HG03066 (cell line): ENCODE data around the gene SBF1.
A peak's percentile ranks its signal among the peaks of the same experiment; 100 is the strongest.
"Not testable (repeated sequence)": the region's sequence is repeated elsewhere in the genome, so short reads cannot be mapped to it uniquely, and the experiment has no call there.

Experiments used
- ATAC-seq: cut with Tn5 transposase; IDR thresholded peaks from one replicate; pipeline ENCODE4 v1.9.1; 2021; ENCODE audit warnings: low read depth; ENCODE audit not compliant: unreplicated experiment

The SBF1 gene, protein sequence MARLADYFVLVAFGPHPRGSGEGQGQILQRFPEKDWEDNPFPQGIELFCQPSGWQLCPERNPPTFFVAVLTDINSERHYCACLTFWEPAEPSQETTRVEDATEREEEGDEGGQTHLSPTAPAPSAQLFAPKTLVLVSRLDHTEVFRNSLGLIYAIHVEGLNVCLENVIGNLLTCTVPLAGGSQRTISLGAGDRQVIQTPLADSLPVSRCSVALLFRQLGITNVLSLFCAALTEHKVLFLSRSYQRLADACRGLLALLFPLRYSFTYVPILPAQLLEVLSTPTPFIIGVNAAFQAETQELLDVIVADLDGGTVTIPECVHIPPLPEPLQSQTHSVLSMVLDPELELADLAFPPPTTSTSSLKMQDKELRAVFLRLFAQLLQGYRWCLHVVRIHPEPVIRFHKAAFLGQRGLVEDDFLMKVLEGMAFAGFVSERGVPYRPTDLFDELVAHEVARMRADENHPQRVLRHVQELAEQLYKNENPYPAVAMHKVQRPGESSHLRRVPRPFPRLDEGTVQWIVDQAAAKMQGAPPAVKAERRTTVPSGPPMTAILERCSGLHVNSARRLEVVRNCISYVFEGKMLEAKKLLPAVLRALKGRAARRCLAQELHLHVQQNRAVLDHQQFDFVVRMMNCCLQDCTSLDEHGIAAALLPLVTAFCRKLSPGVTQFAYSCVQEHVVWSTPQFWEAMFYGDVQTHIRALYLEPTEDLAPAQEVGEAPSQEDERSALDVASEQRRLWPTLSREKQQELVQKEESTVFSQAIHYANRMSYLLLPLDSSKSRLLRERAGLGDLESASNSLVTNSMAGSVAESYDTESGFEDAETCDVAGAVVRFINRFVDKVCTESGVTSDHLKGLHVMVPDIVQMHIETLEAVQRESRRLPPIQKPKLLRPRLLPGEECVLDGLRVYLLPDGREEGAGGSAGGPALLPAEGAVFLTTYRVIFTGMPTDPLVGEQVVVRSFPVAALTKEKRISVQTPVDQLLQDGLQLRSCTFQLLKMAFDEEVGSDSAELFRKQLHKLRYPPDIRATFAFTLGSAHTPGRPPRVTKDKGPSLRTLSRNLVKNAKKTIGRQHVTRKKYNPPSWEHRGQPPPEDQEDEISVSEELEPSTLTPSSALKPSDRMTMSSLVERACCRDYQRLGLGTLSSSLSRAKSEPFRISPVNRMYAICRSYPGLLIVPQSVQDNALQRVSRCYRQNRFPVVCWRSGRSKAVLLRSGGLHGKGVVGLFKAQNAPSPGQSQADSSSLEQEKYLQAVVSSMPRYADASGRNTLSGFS (N-terminal part only)

DNA sequence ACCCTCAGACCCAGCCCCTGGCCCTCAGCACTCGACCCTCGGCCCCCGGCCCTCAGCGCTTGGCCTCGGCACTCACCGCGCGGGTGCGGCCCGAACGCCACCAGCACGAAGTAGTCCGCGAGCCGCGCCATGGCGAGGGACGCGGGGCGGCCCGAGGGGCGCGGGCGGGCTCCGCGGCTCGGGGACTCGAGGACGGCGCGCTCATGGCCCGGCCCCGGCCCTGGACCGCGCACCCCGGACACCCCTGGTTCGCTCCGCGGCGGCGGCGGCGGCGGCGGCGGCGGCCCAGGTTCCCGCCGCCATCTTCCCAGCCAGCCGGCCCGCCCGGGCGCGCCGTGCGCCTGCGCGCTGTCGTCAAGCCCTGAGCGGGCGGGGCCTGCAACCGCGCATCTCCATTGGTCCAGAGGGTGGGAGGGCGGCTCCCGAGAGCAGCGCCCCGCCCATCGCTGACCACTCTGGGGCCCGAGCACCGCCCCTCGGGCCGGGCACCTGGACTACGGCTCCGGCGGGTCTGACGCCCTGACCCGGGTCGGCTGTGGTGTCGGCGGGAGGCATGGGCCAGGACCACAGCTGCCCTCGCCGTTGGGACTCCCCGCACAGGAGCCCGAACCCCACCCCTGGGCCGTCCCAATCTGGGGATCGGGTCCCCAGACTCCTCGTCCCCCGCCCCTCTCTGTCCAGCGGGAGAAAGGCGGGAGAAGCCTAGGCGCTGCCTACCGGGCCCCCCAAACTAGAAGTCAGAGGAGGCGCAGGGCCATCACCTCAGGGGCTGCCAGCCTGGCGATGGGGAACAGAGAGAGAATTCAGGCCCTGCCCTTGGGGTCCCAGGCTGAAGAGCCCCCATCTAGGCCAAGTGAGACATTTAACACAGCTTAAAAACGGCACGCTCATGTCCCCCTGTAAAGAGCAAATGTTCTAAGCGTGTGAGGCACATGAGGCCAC lies at the start of gene SBF1:
Gene SBF1, minus strand, starts transcription at position 326 of the 942 bp plus-strand sequence. Its CDS starts 195 bp downstream, at position 131.
- peak; percentile 58 for ATAC-seq

DNA sequence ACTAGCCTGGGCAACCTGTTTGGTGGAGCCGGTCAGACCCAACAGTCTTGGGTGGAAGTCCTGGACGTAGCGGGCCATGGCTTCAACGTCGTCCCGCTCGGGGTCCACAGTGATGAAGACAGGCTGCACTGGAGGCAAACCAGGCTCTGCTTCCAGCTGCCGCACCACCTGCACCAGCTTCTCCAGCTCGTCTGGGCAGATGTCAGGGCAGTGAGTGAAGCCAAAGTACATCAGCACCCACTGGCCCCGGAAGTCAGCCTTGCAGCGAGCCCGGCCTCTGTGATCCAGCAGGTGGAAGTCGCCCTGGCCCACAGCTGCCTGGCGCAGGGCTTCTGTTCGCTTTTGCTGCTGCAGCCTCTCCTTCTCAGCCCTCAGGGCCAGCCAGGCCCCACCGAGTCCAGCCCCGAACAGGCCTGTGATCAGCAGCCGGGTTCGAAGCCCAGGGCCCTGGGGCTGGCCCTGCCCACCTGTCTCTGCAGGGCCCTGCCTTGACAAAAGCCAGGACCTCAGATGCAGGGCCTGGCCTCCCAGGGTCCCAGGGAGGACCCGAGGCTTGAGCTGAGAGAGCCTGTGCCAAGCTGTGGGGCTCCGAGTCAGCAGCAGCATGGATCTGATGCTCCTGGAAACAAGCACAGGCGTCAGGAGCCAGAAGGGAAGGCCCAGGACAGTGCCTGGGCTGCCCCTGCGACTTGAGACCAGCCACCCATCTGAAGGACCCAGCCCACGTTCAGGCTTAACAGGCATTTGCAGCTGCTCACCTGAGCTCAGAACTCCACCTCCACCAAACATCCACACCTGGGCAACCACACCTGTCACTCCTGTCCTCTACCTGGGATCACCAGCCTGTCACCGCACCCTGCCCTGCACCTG lies 49.2 kb upstream of the SBF1 start:
- ATAC-seq: no peak

DNA sequence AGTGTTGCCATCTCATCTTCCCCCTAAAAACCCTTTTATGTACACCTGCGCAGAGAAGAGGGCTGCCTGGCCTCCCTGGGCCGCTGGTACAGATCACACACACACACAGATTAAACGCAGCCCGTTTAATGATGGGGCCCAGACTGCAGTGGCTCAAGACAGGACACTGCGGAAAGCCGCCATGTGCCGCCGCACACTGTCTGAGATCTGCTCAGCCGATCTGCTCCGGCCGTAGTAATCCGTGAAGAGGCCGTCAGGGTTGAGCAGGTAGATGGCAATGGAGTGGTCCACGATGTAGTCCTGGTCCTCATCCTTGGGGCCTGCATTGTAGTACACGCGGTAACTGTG lies 48.6 kb upstream of the SBF1 start:
- ATAC-seq: no peak

DNA sequence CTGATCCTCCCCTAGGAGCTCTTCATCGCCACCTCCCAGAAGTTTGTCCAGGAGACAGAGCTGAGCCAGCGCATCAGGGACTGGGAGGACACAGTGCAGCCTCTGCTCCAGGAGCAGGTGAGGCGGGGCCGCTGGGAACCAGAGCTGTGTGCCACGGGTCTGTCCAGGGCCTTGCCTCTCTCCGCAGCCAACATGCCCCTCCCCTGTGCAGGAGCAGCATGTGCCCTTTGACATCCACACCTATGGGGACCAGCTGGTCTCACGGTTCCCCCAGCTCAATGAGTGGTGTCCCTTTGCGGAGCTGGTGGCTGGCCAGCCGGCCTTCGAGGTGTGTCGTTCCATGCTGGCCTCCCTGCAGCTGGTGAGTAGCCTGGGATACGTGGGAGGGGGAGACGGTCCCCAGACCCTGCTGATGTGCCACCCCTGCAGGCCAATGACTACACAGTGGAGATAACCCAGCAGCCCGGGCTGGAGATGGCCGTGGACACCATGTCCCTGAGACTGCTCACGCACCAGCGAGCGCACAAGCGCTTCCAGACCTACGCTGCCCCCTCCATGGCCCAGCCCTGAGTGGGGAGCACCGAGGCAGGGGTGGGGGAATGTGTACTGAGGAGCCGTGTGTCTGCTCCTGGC lies 48.1 kb upstream of the SBF1 start:
- no peak for ATAC-seq

DNA sequence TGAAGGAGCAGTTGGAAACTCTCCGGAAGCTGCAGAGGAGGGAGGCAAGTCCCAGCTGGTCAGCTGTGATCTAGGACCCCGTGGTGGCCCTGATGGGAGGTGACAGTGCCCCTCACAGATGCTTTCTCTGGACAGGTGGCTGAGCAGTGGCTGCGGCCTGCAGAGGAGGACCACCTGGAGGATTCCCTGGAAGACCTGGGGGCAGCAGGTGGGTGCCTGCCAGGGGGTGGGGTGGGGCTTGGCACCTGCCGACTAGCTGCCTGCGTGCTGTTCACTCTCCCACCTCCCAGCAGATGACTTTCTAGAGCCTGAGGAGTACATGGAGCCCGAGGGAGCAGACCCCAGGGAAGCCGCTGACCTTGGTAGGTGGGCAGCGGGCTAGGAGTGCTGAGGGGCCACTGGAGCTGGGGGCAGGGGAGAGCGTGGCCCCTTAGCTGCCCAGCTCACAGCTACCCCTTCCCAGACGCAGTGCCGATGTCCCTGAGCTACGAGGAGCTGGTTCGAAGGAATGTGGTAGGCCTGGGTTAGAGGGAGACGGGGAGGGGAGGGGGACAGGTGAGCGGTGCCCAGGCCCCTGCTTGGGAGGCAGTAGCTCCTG lies 47.5 kb upstream of the SBF1 start:
- ATAC-seq: no peak

DNA sequence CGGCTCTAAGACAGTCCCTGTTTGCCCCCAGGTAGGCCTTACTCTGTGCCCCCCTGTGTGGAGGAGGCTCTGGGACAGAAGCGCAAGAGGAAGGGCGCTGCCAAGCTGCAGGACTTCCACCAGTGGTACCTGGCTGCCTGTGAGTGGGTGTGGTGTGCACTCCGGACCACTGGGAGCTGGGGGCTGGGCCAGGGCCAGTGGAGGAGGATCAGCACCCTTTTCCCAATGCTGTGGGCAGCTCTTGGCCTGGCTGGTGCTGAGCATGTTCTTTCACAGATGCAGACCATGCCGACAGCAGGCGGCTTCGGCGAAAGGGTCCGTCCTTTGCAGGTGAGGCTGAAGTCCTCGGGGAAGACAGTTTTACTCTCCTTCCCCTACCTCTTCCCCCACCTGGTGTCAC lies 46.9 kb upstream of the SBF1 start:
- ATAC-seq: no peak

DNA sequence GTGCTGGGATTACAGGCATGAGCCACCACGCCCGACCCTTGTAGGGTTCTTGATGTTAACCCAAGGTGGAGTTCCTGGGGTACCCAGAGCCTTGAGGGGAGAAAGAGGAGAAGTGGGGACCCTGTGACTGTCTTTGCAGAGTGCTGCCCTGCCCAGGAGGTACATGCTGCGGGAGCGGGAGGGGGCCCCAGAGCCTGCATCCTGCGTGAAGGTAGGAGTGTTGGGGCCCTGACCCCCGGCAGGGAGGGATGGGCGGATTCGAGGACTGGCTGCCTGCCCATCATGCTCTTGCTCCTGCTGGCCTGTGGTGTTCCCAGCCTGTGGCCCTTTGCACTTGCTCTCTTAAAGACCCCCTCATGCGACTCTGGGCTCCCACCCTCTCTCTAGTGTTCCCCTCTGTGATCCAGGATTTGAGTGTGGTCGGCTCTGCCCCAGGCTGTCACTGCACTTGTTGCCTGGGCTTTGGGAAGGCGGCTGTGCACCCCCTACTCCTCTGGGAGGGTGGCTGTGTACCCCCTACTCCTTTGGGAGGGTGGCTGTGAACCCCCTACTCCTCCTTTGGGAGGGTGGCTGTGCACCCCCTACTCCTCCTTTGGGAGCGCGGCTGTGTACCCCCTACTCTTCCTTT lies 46.1 kb upstream of the SBF1 start:
- no peak for ATAC-seq

DNA sequence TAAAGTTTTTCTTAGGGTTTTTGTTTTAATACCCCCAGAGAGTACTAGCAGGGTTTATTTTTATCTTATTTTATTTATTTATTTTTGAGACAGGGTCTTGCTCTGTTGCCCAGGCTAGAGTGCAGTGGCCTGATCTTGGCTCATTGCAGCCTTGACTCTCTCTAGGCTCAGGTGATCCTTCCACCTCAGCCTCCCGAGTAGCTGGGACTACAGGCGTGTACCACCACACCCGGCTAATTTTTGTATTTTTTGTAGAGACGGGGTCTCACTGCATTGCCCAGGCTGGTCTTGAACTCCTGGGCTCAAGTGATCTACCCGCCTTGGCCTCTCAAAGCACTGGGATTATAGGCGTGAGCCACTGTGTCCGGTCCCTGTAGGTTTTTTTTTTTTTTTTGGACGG lies 45.3 kb upstream of the SBF1 start:
- ATAC-seq: not testable (repeated sequence)

DNA sequence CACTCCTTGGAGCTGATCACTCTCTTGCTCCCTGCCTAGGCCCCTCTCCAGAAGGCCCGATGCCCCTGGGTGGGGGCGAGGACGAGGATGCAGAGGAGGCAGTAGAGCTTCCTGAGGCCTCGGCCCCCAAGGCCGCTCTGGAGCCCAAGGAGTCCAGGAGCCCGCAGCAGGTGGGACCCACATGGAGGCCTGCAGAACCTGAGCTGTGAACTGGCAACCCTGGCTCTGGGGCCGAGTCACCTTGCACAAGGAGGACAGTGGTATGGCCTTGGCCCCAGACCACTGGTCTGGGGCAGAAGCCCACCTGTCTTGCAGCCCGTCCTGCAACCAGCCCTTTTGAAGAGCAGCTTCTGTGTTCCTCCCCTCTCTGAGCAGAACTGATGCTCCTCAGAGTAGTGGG lies 44.3 kb upstream of the SBF1 start:
- ATAC-seq: no peak

DNA sequence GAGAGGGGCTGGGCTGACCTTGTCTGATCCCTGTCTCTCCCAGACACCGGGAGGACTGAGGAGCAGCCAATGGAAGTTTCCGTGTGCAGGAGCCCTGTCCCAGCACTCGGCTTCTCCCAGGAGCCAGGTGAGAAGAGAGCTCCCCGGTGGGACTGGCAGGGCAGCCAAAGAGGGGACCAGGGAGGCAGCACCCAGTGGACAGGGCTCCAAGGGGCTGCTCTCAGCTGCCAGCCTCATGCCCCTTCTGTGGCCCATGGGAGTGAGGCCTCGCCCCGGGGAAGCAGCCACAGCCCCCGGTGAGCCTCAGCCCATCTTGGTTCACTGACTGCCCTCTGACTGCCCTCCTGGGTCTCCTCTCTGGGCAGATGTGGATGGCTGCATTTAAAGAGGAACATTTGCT lies 43.8 kb upstream of the SBF1 start:
- ATAC-seq: no peak

DNA sequence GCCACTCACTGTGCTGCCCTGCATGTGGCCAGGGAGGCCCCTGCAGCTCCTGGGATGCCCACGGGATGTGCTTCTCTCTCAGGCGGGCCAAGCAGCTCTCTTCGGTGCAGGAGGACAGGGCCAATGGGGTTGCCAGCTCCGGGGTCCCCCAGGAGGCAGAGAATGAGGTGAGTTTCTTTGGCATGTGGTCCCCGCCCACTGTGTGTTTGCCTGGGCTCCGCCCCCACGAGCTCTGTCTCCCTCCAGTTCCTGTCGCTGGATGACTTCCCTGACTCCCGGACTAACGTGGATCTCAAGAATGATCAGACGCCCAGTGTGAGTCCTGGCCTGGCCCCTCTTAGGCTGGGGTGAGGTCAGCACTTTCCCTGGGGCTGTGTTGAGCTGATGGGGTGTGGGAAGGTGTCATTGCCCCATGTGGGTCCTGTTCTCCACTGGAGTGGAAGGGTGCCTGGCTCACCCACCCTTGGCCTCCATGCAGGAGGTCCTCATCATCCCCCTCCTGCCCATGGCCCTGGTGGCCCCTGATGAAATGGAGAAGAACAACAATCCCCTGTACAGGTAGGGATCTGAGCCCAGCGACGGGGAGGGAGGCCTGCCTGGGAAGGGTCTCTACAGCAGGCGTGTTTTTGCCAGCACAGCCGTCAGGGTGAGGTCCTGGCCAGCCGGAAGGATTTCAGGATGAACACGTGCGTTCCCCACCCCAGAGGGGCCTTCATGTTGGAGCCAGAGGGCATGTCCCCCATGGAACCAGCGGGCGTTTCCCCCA lies 42.8 kb upstream of the SBF1 start:
- no peak for ATAC-seq

DNA sequence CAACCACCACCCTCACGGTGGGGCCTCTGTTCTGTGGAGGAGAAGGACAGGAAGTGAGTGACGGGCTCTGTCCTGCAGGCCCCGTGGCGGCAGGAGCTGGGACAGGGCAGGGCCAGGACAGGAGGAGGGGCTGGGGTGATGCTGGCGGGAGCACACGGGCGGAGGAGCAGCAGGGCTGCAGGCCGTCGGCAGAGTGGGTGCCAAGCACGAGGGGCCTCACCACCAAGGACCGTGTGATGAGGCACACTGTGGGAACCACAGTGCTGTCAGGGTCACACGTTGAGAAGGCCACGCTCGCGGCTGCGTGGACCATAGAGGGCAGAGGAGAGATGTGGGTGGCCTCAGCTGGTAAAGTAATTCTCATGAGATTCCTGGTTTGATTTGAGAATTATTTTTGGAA lies 42.1 kb upstream of the SBF1 start:
- ATAC-seq: no peak

DNA sequence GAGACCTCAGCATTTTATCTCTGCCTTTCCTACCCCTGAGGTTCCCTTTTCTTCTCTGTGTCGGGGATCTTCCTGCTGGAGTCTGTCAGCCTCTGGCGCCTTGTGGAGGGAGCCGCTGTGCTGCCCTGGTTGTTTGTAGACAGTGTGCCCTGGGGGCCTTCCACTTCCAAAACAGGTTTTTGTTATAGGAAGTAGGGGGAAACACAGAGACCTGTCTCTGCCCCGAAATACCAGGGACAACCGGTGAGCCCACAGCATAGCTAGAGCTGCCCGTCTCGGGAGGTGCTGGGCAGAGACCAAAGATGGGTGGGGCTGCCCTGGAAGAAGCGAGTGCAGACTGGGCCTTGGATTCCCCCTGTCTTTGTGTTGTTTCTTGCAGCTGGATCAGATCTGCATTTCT lies 41.2 kb upstream of the SBF1 start:
- no peak for ATAC-seq

DNA sequence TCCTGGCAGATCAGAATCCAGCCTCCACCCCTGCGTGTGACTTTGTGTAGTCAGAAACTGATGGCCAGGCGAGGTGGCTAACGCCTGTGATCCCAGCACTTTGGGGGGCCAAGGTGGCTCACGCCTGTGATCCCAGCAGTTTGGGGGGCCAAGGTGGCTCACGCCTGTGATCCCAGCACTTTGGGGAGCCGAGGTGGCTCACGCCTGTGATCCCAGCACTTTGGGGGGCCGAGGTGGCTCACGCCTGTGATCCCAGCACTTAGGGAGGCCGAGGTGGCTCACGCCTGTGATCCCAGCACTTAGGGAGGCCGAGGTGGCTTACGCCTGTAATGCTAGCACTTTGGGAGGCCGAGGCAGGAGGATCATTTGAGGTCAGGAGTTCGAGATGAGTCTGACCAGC lies 38.3 kb upstream of the SBF1 start:
- ATAC-seq: no peak

DNA sequence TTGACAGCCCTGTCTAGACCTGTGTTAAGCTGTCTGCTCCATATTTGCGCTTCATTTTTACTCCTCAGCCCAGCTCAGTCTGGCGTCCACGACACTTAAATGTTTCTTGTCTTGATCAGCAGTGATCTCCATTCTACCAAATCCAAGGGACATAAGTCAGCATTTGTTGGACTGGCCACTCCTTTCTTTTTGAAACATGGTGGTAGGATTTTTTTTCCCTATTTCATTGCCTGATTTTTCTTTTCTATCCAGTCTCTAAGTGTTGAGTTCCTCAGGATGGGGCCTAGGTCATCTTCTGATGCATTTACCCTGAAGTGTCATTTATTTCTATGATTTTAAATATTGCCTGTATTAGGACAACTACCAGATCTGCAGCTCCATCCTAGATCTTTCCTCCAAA lies 34.1 kb upstream of the SBF1 start:
- ATAC-seq: no peak

DNA sequence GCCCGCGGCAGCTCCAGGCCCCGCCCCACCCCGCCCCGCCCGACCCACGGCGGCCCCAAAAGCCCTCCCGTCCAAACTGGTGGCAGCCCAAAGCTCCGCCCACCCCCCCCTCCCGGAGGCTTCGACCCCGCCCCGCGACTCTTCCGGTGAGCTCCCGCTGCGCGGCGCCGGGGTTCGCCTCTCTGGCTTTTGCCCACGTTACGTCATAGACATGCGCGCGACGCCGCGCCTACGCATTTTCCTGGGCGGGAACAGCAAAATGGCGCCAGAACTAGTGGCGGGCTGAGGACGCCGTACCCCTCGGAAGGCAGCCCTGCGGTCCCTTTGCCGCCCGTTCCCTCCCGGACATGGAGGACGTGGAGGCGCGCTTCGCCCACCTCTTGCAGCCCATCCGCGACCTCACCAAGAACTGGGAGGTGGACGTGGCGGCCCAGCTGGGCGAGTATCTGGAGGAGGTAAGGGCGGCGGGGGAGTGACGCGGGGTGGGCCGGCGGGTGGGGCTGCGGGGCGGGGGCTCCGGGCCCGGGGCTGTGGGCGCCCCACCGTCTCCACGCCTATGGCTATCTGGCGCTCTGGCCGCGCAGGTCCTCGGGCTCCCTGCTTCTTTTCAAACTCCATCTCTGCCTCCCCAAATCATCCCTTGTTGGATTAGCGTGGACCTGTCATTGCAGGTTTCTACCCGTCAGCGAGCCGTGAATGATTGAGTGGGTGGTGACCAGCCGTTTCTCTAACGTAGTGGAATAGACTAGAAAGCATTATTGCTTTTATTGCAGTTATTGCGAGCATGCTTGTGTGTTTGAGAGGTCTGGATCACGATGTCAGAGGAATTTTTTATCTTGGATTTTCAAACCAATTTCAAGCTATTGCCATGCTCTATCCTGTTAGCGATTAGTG lies 33.4 kb upstream of the SBF1 start, which contains the start of gene NCAPH2:
Gene NCAPH2, plus strand, starts transcription at position 234 of the 894 bp plus-strand sequence. Its CDS starts 114 bp downstream, at position 348.
- ATAC-seq: peak; percentile 64
